NCI-H2227 (cell line): Measurements from ENCODE around the gene TSPO.
"Not testable (repeated sequence)": the region's sequence is repeated elsewhere in the genome, so short reads cannot be mapped to it uniquely, and the experiment has no call there.

ENCODE experiments used
- DNase-seq: peaks from one replicate; lab custom pipeline; 2025; ENCODE audit not compliant: unreplicated experiment; lab: John Stamatoyannopoulos, UW

Gene TSPO

GRCh38 chr22:43151251-43152002 lies at the start of gene TSPO:
TSPO (plus strand) TSS chr22:43151559; CDS start chr22:43159239, 7,680 bp downstream.
- DNase-seq: peak; percentile 26

DNA sequence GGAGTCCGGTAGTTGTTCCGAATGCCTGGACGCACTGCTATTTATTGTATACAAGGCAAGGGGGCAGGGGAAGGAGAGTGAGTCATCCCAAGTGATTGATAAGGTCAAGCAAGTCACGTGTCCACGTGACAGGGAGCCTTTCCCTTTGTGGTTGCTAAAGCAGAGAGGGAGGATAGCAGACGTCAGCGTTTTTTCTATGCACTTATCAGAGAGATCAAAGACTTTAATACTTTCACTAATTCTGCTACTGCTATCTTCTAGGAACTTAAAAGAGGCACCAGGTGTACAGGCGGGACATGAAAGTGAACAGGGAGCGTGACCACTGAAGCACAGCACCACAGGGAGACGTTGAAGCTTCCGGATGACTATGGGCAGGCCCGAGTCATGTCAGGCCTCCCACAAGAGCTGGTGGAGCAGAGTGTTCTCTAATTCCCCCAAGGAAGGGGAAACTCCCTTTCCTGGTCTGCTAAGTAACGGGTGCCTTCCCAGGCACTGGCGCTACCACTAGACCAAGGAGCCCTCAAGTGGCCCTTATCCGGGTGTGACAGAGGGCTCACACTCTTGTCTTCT lies 47.2 kb upstream of the TSPO start:
- DNase-seq: peak; percentile 25

GRCh38 chr22:43104950-43105349 lies 46.4 kb upstream of the TSPO start:
- not testable (repeated sequence) for DNase-seq

- no peak for DNase-seq
Observed at GRCh38 chr22:43106302-43106701, 45.1 kb upstream of the TSPO start.

- no peak for DNase-seq
Observed at GRCh38 chr22:43109511-43109910, 41.8 kb upstream of the TSPO start.

GRCh38 chr22:43109921-43110443 lies 41.4 kb upstream of the TSPO start:
- DNase-seq: peak; percentile 19

DNA sequence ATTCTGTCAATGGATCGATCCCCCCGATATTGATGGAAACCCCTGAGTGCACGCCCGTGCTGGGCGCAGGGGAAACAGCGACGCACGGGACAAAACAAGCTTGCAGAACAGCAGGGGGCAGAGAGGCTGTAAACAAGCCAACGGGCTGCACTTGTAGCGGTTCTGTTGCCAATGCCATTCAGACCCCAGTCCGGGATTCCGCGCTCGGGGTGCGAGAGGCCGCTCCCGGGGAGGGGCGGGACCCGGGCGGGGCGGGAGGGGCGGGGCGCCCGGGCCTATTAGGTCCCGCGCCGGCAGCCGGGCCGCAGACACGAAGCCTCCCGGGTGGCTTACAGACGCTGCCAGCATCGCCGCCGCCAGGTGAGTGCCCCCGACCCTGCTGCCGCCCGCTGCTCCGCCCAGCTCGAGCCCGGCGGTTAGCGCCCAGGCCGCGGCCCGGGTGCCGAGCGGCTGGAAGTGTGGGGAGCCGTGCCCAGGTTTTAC lies 40.9 kb upstream of the TSPO start, which contains the start of gene BIK:
BIK (plus strand) TSS at position 307 of the 483 bp plus-strand sequence. CDS start 13,273 bp downstream, outside the sequence.
- DNase-seq: peak; percentile 27

- peak; percentile 22 for DNase-seq
Observed at GRCh38 chr22:43110927-43111623, 40.3 kb upstream of the TSPO start.

DNA sequence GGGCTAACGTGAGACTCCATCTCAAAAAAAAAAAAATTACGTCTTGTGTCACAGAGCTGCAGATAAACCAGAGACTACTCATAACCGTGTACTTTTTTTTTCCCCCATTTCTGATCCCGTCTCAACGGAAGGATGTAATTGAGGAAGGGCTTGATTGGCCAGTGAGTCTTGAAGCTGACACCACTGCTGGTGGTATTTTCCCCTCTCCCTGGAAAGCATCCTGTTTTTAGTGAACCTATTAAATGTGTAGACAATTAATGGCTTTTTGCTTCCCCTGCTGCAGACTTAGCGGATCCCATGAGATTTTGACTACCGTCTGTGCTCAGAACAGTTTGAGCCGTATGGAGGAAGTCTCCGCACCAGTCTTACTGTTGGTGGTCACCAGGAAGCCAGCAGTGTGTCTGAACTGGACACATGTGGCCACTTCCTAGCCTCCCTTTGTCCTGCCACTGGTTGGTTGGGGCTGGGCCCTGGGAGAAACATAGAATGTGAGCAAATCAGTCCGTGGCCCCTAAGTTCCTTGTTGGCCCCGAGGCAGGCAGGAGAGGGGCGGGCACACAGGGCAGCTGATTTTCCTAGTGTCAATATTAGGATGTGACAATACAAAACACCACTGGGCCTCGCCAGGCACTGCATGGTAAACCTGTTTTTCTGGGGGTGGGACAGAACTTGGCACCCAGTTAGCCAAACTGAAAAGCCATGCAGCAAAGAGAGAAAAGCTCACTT lies 37.7 kb upstream of the TSPO start:
- DNase-seq: no peak

DNA sequence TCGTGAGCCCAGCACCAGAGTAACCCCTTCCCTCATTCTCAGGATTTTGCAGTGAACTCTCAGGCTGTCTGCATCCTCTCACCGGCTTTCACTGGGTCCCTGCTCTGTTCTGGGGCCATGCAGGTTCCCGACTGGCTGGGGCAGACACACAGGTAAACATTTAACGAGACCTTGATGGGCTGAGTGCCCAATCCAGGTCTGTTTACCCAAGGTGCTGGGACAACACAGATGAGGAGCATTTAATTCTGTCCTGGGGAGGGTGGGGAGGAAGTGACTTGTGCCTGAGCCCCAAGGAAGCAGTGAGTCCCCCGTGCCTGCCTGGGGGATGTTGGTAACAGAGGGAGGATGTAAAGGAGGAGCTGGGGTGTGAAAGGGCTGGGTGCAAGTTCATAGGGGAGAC lies 36.4 kb upstream of the TSPO start:
- DNase-seq: no peak

GRCh38 chr22:43116932-43117331 lies 34.4 kb upstream of the TSPO start:
- no peak for DNase-seq

DNA sequence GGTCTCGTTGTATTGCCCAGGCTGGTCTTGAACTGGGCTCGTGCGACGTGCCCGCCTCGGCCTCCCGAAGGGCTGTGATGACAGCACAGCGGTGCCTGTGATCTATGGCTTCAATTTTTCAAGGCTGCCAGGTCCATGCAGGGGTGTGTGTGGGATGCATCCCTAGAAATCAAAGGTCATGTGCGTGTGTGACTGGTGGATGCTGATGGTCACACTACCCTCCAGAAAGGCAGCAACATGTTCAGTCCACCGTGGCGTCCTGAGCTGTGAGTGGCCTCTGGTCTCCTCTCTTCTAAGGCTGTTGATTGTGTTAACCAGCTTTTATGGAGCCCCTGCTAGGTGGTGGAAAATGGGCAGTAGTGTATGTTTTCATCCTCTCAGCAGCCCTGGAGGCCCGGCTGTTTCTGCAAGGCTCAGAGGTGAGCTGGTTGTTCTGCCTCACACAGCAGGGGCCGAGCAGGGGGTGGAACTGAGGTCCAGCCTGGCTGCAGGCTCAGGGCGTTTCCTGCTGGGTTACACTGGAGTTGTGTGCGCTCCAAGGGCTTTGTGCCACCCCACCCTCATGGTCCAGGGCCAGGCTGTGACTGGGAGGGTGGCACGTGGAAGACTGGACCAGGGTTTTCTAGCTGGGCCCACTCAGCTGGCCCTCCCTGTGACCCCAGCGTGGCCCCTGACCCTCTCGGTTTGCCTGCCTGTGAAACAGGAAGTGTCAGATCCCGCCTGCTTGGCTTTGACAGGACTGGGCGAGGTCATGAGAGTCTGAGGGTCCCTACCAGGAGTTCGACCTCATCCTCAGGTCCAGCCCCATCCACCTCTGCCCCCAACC lies 33.1 kb upstream of the TSPO start:
- no peak for DNase-seq

DNA sequence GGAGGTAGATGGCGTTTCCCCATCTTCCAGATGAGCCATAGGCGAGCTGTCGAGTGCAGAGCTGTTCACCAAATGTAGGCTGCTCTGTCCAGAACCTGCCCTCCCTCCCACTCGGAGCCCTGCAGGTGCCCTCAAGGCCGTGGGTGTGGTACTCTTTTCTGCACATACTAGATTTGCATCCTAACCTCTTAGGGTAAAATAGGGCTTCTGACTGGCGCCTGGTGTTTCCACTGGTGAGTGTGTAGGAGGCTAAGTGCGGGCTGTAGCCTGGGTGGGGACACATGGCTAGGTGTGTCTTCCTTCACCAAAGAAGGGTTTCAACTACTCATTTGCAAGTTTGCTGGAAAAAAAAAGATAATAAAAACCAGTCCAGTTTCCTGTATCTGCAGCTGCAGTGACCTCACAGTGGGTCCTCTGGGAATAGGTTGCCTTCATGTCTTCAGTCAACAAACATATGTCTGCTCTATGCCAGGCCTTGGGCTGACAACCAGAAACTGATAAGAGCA lies 32.4 kb upstream of the TSPO start:
- no peak for DNase-seq

GRCh38 chr22:43126501-43127165 lies 24.7 kb upstream of the TSPO start:
- DNase-seq: no peak

DNA sequence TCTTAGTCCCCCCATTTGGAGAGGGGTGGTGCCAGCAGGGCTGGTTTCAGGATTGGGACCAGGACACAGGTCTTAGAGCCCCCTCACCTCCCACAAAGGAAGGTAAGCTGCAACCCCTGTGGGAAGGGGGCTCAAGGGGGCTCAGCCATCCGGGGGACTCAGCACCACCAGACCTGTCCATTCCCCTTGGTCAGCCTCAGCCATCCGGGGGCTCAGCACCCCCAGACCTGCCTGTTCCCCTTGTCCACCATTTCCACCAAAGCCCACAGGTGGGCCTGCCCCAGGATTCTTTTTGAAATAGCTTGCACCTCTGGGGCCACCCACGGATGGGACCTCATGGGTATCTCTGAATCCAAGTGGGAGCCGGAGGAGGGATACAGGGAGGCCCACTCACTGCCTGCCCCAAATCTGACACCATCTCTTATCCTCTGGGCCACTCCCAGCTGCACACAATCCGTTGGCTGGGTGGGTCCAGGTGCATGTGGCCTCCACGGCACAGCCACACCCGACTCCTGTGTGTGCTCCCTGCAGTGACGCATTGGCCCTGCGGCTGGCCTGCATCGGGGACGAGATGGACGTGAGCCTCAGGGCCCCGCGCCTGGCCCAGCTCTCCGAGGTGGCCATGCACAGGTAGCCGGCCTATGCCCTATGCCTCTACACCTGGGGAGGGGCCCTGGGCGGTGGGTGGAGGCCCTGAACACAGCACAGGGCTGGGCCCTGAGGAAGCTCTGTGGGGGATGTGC lies 24.0 kb upstream of the TSPO start:
- no peak for DNase-seq

DNA sequence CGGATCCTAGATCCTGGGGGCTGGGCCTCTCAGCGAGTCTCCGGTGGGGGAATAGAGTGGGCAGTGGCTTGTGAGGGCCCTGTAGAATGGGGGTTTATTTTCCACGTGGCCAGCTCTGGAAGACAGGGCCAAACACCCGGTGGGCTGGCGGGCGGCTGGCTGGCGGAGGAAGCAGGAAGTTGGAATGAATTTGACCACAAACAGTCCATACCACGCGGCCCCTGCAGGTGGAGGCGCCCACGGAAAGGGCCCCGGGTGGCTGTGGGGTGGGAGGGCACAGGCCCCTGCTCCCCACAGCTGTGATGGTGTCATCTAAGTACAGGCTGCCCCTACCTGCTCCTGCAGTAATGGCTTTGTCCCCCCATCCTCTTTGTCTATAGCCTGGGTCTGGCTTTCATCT lies 23.2 kb upstream of the TSPO start:
- DNase-seq: no peak

- DNase-seq: peak; percentile 27
Observed at GRCh38 chr22:43128928-43129424, 22.4 kb upstream of the TSPO start.
